Endothelial cell of umbilical vein (primary cell): ENCODE data around the gene CMTM4.

Experiments used
- CTCF ChIP-seq, 2 donors: IDR thresholded peaks; 1 replicate in 1 of 2; 2 replicates in 1 of 2; pipeline ENCODE4 v1.5.1; 2011; ENCODE audit warnings: low read length in 2 of 2, mild to moderate bottlenecking in 2 of 2, moderate library complexity in 2 of 2, control low read depth in 1 of 2, inconsistent platforms in 1 of 2, low read depth in 1 of 2; ENCODE audit not compliant: insufficient read depth in 1 of 2; ENCODE audit errors: extremely low read depth in 1 of 2
- EZH2 ChIP-seq: IDR thresholded peaks from 2 replicates; pipeline ENCODE4 v1.6.1; 2012; ENCODE audit warnings: borderline replicate concordance, low read depth, mild to moderate bottlenecking, moderate library complexity, low read length, inconsistent platforms; ENCODE audit not compliant: severe bottlenecking
- FOS ChIP-seq: IDR thresholded peaks from 2 replicates; pipeline ENCODE4 v1.6.1; 2011; ENCODE audit warnings: mild to moderate bottlenecking, low read length, moderate library complexity, borderline replicate concordance; ENCODE audit not compliant: insufficient read depth
- POLR2A ChIP-seq: IDR thresholded peaks from 2 replicates; pipeline ENCODE4 v1.6.1; 2012; ENCODE audit warnings: low read depth, mild to moderate bottlenecking, control low read depth, low read length

DNA sequence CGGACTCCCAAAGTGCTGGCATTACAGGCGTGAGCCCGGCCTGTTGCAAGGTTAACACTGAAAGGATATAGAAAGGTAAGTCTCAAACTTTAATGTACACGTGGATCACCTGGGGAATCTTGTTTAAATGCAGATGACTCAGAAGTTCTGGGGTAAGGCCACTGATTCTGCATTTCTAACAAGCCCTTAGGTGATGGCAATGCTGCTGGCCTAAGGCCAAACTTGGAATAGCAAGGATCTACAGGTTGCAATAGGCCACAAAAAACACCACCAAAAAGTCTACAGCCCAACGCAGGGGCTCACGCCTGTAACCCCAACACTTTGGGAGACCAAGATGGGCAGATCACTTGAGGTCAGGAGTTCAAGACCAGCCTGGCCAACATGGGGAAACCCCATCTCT lies 4.2 kb downstream of the CMTM4 start:
- no peak for TF ChIP-seq CTCF (IDR thresholded peaks at IDR 0.05; ENCODE audit: extremely low read depth in 1 of 2, insufficient read depth in 1 of 2, low read depth in 1 of 2, low read length in 2 of 2)
- TF ChIP-seq EZH2 = no peak
- TF ChIP-seq POLR2A = no peak
- no peak for TF ChIP-seq FOS
